ENCODE results near the gene SYNGR3. TPM values are rescaled to one million over a fixed set of nuclear protein-coding genes. Genes with fewer than 3 reads are reported as not detected.
A peak's percentile ranks its signal among the peaks of the same experiment; 100 is the strongest.

The SYNGR3 gene
- total RNA-seq, 1 experiment from 2014 or later: 11.9 TPM

DNA sequence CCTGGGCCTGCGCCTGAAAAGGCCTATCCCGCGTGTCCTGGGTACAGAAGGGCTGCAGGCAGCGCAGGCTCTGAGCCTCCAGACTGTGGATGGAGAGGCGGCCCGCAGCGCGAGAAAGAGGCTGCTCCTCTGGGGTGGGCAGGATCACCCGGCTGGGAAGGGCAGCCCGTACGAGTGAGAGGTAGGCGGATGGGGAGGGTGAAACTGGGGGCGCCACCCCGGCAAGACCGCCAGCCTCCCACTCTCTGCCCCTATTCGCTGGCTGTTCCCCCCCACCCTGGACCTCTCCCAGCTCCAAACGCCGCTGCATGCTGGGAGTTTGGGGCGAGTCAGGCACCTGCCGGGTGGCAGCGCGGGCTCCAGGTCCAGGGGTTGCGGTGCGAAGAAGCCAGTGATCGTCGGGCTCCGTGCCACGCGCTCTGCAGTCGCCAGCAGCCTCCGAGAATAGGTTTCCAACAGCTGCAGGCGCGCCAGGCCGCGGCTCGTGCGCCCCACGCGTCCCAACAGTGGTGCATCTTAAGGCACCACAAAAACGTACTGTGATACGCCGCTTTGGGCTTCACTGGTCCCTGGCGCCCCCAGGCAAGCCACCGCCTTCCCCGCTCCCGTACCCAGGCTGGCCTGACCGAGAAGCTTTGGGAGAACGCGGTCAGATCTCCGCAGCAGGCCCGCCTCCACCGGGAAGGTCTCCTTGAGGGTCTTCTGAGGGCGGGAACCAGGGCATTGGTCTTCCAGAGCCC, 9.6 kb upstream of the SYNGR3 start:
- Histone ChIP-seq H3T11ph (ENCODE audit: low read length) (no peak overlapping the region), H2BK12ac (ENCODE audit: insufficient read length, low read depth, low read length) (no peak overlapping the region), H3K18ac (ENCODE audit: insufficient read length, low read depth, low read length) (no peak overlapping the region), H4K8ac (replicated peaks; ENCODE audit: insufficient read length, low read depth, low read length) (no peak overlapping the region), H3K79me2 (ENCODE audit: insufficient read depth, low read length) (no peaks in the 10 kb centered on the region; the same call in 1 of the 2 replicates), H3K23me2 (ENCODE audit: insufficient read length, low read depth, low read length, poor library complexity, severe bottlenecking) (peaks cover 24% of the 10 kb centered on the region), H3K56ac (ENCODE audit: insufficient read length, low read depth, low read length) (no peak overlapping the region), H3K27ac (ENCODE audit: insufficient read length, low read depth, low read length) (no peak overlapping the region), H4K5ac (ENCODE audit: insufficient read length, low read depth, low read length) (no peak overlapping the region), H3K9ac (ENCODE audit: extremely low read depth, insufficient read length, low read length) (no peak overlapping the region), H3K14ac (ENCODE audit: insufficient read depth, low read length) (no peak overlapping the region), H3K79me1 (ENCODE audit: insufficient read depth, low read depth, low read length, poor library complexity, severe bottlenecking) (no peaks in the 10 kb centered on the region), H2BK5ac (ENCODE audit: insufficient read length, low read length) (no peak overlapping the region), H3K4me1 (ENCODE audit: insufficient read depth, low read length) (no peaks in the 10 kb centered on the region), H3K27me3 (ENCODE audit: insufficient read depth, low read length) (peaks cover 22% of the 10 kb centered on the region), H2BK15ac (ENCODE audit: low read depth, low read length) (no peak overlapping the region), H3K4me2 (ENCODE audit: insufficient read depth, insufficient read length, low read length) (peak overlapping the region; percentile 40), H4K20me1 (ENCODE audit: control insufficient read depth, insufficient read depth, insufficient read length) (no peaks in the 10 kb centered on the region), H2AK5ac (ENCODE audit: insufficient read length, low read length) (no peak overlapping the region), H2BK120ac (ENCODE audit: low read depth, low read length, poor library complexity, severe bottlenecking) (no peak overlapping the region), H3K4ac (ENCODE audit: low read depth, low read length) (no peak overlapping the region), H3K23ac (ENCODE audit: insufficient read length, low read depth, low read length) (no peak overlapping the region), H2AFZ (ENCODE audit: low read length) (no peak overlapping the region), H3K9me3 (ENCODE audit: control insufficient read depth, low read depth, low read length) (no peaks in the 10 kb centered on the region), H4K91ac (ENCODE audit: insufficient read length, low read depth, low read length) (no peak overlapping the region), H2BK20ac (ENCODE audit: low read depth, low read length, poor library complexity, severe bottlenecking) (no peak overlapping the region)
- WGBS (ENCODE audit: extremely low coverage, insufficient read length, low lambda C conversion rate): no CpG with 5 or more reads among the region's 53 CpGs
- Mint-ChIP-seq H3K27me3 (ENCODE audit: low read depth) (peaks cover 40% of the 10 kb centered on the region), H3K4me3 (peak overlapping the region; percentile 53 to 70), H3K9me3 (no peaks in the 10 kb centered on the region), H3K36me3 (ENCODE audit: insufficient read depth in 1 of 3, low read depth in 3 of 3) (peaks cover 6 to 19% (median 16%) of the 10 kb centered on the region in 3 experiments; a peak in 6 of 7 replicates), H3K27ac (no peak overlapping the region), H3K4me1 (peaks cover 18 to 25% of the 10 kb centered on the region in 2 experiments)
- no peak for TF ChIP-seq CTCF (conservative IDR thresholded peaks at IDR 0.05)
- no peak for DNase-seq
